GM03348 (cell line): ENCODE measurements around the gene MAP3K2.

Experiments
- DNase-seq: peaks from one replicate; pipeline ENCODE4 v3.0.0; 2012; ENCODE audit warnings: low spot score

Gene MAP3K2

DNA sequence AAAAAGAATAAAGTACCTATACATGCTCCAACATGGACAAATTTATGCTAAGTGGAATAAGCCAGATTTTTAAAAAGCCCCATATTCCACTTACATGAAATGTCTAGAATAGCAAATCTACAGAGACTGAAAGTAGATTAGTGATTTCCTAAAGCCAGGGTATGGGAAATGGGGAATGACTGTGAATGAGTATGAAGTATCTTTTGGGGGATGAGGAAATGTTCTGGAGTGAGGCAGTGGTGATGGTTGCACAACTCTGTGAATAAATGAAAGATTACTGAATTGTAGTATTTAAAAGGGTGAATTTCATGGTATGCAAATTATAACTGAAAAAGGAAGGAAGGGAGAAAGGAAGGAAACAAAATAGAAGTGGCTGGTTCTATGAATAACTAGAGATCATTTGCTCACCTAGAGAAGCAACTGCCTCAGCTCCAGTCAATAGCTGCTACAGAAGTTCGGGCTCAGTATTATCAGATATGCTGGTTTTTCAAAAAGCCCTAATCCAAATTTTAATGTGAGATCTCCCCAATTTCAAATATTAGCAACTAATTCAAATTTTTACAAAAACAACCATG lies 39.3 kb downstream of the MAP3K2 start:
- DNase-seq, result peak; percentile 36

DNA sequence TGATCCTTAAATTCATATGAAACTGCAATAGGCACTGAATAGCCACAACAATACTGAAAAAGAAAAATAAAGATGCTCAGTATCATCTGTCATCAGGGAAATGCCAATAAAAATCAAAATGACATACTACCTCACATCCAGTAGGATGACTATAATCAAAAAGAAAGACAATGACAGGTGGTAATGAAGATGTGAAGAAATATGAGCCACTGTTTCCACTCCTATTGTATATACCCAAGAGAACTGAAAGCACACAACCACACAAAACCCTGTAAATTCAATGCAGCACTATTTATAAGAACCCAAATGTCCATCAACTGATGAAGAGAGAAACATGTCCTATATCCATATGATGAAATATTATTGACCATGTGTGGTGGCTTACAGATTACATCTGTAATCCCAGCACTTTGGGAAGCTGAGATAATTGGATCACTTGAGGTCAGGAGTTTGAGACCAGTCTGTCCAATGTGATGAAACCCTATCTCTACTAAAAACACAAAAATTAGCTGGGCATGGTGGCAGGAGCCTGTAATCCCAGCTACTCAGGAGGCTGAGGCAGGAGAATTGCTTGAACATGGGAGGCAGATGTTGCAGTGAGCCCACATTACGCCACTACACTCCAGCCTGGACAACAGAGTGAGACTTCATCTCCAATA lies 39.9 kb downstream of the MAP3K2 start:
- no peak for DNase-seq

DNA sequence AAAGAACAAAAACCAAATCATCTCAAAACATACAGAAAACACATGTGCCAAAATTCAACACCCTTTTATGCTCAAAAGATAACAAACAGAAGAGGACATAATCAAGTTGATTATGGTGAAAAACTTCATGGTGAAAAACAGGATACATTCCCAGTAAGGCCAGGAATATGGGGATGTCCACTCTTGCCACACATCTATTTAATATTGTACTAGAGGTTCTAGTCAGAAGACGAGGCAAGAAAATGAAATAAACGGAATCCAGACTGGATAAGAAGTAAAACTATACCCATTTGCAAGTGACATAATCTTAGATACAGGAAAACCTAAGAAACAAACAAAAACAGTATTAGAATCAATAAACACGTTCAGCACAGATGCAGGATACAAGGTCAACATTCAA lies 40.8 kb downstream of the MAP3K2 start:
- DNase-seq, result no peak

DNA sequence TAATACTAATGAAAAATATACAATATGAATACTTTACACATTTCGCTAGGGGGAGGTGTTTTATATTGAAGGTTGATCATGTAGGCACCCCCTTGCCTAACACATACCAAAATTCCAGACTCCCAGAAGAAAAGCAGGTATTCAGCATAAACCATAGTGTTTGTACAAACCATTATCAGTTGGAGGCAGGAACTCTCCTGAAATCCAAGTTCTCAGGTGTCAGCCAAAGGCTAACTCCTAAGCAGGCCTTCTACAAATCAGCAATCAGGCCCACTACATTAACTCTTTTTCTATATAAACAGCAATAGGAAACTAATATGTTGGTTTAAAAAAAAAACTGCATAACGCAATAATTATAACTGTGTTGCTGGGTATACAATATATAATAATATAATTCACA lies 44.5 kb downstream of the MAP3K2 start:
- DNase-seq, result no peak

DNA sequence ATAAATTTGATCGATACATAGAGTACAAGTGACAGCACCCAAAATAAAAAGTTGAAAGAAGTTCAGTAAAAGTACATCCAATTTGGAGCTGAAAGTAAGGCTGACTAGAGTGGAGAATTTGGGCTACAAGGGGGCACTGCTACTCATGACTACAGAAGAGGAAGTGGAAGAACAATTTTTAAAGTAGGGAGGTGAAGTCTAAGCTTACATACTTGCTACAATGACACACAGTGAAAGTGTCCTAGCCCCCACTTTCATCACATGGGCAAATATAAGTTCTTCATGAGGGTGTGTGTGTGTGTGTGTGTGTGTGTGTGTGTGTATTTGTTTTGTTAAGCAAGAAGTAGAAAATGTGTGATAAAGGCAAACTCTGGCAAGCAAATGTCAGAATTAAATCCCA lies 45.7 kb downstream of the MAP3K2 start:
- no peak for DNase-seq

DNA sequence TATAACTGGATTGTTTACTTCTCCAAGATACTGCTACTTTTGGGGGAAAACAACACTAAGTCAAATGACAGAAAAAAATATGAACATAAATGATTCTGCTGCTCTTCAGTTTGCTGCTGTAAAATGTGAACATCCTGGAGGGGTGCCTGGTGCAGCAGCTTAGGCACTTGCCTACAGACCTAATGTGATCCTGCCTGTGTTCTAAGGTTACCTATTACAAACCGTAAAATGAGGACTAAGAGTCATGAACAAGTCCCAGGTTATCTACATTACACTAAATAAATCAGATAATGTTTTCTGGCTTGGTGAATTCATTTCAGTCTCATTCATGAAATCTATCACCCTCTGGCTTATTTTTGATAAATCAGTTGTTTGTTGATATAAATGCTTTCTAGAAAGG lies 55.4 kb downstream of the MAP3K2 start:
- DNase-seq, result no peak

DNA sequence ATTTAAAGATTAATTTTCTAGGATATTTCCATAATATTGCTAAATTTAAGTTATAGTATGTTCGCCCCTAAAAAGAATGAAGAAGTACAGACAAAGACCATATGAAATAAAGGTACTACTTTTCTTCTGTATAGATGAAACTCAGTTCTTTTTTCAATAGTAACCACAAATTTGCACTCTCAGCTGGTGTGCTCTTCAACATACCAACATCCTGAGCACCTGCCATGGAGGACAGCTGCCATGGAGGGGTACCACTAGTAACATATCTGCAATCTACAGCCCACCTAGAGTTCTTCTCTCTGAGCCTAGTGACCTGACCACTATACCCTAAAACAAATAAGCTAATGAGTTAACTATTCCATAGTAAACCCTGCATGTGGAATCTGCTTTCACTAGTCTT lies 57.0 kb downstream of the MAP3K2 start:
- no peak for DNase-seq

DNA sequence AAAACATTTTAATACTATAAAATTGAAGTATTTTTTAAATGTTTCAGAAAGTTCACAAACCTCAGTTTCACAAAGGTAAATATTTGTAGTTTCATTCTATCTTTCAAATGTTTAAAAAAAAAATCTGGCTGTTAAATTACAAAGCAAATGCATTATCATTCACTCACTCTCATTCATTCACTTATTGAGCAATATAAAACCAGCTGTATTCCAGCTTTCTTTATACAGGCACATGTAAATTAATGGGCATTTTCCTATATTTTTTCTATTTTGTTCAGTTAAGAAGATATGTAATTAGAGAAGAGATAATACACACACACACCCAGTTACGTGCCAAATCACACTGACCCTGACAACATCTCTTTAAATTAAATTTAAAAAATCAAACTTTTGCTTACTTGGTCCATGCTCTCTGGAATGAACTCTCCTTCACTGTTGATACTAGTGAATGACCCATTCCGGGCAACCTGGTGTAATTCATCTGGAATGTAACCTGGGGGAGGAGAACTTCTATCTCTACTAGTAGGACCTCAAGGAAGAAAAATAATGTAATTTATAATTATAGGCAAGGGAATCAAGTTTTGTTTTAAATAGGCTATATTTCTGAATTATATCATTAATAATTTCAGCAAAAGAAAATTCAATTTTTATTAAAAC lies 61.4 kb downstream of the MAP3K2 start:
- DNase-seq, result no peak

DNA sequence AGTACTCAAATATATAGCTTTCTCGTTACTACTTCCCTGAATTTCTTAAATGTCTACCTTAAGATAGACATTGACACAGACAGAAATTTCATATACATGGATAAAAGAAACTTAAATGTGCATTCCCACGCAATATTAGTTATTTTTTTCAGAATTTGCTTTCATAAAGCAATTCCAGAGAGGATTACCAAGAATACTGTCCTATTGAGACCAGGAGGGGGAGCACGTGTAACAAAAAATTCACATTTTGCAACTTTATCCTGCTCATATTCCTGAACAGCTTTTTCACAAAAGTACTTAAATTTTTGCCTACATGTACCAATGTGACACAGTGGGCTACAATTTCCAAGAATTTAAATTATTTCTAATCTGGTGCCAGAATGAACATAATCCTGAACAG lies 63.1 kb downstream of the MAP3K2 start:
- peak; percentile 68 for DNase-seq

DNA sequence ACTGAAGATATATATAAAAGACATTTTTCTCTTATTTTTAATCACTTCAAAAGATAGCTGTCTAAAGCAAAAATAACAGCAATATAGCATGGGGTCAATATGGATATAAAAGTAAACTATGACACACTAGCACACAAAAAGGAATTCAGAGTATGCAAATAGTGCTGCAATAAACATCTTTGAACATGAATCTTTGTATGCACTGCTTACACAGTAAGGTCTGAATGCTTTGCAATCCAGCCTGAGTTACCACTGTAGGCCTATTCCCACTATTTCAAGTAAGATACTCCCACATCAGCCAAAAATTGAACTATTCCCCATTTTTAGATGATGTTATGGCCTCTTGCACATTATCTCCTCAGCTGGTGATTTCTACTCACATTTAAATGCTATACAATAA lies 66.5 kb downstream of the MAP3K2 start:
- DNase-seq, result peak; percentile 13

DNA sequence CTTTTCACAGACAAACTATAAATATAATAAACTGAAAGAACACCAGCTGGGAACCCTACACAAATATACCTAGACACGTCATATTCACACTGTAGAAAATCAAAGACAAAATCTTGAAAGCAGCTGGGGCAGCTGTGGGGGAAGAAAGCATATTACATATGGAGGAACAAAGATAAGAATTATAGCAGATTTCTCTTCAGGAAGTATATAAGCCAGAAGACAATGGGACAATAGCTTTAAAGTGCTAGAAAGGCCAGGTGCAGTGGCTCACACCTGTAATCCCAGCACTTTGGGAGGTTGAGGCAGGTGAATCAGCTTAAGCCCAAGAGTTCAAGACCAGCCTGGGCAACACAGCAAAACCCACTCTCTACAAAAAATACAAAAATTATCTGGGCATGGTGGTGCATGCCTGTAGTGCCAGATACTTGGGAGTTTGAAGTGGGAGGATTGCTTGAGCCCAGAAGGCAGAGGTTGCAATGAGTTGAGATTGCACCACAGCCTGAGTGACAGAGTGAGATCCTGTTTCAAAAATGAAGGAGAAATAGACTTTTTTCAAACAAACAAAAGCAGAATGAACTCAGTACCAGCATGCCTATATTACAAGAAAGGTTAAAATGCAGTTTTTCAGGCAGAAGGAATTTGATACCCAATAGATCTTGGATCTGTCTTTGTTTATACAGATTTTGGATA lies 67.0 kb downstream of the MAP3K2 start:
- no peak for DNase-seq

DNA sequence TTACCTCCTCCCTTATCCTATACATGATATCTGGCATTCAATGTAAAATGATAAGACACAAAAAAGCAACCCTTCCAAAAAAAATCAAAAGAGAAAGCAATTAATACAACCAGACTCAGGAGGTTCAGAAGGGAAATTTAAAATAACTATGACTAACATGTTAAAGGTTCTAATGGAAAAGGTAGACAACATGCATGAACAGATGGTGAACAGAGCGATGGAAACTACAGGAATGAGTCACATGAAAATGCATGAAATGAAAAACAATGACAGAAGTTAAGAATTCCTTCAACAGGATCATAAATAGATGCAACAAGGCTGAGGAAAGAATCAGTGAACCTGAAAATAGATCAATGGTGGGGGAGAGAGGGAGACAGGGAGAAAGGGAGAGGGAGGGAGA lies 67.7 kb downstream of the MAP3K2 start:
- DNase-seq, result no peak

DNA sequence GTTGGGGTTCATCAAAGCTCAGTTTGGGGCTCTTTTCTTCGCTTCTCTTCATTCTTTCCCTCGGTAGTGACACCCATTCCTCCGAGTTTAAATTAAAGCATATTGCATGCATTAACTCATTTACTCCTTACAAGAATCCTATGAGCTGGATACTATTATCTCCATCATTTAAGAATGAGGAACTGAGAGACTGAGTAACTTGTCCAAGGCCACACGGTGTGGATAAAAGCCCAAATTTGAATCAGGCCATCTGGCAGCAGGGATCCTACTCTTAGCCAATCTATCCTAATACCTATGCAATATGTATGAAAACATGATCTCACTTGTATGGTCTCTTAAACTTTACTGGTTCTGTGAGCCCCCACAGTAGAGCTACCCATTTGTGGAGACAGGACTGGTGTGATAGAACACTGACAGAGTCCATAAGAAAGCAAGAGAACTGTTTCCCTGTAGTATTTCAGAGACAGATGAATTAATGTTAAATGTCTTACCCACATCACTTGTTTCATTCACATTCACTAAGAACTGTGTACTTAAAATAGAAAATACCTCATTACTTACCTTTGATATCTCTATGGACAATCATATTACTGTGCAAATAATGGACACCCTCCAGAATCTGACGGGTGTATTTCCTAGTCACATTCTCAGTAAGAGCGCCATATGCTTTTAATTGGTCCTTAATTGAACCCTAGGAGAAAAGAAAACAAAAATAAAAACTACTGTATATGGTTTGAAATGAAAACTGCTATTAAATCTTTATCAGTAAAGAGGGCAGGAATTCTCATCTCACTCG lies 73.4 kb downstream of the MAP3K2 start:
- no peak for DNase-seq

DNA sequence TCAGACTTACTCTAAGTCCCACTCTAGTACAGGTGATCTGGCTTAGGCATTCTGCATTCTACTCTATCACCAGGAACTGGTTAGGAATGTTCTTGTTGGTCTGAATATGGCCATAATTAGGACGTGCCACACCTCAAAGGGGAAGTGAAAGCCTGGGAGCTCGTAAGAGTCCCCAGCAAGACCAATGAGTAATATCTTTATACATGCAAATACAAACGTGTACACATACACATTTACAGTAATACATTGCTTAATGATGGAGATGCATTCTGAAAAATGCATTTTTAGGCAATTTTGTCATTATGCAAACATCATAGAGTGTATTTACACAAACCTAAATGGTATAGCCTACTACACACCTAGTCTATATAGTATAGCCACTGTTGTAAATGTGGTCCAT lies 74.4 kb downstream of the MAP3K2 start:
- no peak for DNase-seq

DNA sequence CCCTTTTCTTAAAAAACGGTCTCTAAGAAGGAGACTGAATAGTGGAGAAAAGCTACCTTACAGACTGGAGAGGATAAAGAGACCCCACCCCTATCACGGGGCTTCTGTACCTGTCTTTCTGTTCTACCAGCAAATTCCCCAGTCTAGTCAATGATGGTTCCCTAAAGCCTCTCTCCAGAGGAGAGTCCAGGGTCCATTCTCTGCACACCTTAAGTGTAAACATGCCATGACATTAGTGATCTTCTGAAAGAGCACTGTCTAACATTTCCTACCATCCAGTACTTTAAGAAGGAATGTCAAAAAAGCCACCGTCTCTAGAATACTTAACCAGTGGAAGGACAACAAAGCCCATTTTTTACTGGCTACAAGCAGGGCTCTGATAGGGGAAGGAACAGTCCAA lies 76.8 kb downstream of the MAP3K2 start:
- no peak for DNase-seq

DNA sequence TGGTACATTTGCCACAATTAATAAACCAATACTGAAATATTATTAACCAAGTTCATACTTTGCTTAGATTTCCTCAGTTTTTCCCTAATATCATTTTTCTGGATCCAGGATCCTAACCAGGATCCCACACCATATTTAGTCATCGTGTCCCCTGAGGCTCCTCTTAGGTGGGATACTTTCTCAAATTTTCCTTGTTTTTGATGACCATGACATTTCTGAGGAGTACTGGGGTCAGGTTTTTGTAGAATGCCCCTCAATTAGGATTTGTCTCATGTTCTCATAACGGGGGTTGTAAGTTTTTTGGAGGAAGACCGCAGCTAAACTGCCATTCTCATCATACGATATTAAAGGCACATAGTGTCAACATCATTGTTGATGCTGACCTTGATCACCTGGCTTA lies 78.3 kb downstream of the MAP3K2 start:
- DNase-seq, result no peak

DNA sequence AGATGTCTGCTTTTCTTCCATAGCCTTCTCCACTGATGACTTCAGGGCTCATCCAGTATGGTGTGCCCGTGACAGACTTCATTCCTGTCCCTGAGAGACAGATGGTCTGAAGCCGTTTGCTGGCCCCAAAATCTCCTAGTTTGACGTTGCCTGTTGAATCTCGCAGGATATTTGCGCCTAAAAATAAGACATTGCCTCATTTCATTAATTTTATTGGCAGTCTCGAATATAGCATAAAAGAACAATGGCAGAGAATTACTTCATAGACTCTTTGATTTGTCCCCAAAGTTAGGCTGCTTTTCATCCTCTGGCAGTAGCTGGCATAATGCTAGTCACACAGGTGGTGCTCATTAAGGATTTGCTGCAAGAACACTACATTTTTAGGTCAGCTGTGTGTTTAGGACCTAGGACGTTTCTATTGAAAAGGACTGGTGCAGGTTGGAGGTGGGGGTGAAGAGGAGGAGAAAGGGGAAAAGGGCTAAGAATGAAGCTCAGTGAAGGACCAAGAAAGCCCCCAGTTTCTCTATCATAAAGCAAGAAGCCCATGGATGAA lies 79.1 kb downstream of the MAP3K2 start:
- no peak for DNase-seq

DNA sequence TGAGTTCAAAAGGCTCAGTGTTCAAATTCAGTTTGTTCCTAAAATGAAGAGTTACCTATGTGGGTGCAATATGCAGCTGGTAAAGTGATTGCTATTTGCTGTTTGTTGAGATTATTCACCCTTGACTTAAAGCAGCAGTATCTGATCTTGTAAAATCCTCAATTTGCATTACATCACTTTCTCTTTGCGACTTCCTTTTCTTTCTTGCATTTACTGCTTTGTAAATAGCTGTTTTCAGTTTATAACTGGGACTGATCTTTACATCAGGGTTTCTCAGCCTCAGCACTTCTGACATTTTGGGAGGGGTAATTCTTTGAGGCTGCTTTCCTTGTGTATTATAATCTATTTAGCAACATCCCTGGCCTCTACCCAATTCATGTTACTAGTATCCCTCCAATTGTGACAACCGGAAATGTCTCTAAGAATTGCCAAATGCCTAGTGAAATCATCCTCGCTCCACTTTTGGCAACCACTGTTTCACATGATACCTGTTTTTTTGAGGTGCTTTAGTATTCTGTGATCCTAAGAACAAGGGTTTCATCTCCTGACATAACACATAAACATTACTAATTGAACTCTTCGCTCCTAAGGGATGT lies 81.7 kb downstream of the MAP3K2 start:
- no peak for DNase-seq

DNA sequence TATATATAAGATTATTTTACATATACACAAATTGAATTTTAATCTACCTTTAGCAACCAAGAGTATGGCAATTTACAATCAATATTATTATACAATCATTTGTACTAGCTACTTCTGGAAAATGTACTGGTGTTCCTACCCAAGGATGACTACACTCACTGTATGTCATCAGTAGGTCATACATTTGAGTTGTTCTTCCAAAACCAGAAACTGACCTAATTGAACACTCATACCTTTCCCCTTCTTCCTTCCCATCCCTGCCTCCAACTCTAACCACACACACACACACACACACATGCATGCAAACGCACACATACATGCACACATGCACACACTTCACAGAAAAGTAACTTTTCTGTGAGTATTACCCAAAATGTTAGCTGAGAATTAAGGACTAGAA lies 85.6 kb downstream of the MAP3K2 start:
- no peak for DNase-seq

DNA sequence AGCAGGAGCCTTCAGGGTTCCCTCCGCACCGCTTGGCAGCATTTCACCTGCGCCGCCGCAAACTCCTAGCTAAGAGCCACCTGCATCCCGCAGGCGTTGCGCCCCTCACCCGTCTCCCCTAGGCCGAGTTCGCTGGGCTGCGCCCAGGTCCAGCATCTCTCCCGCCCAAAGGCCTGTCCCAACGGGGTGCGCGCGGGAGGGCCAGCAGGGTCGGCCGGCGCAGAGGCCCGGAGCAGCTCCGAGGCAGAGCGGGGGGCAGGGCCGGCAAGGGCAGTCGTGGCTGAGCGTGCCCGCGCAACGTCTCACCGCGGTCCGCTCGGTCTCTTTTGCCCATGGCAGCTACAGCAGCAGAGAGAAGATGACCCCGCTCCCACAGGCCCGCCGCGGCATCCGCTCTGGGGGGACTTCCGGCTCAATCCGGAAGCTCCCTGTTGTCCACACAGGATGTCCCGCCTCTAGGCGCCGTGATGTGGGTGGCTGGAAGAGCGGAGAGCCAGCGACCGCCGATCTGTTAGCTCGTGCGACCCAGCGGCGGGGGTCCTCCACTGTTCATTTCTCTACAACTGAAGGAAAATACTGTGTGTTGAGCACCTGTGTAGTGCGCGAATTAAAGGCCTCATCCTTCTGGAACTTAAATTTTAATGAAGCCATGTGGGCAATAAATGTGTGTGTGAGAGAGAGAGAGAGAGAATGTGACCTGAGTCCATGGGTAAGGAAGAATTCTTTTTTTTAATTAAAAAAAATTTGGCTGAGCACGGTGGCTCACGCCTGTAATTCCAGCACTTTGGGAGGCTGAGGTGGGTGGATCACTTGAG lies 93.8 kb downstream of the MAP3K2 start, which contains the start of gene ERCC3:
TSS of gene ERCC3 (minus strand) at position 397 of the 815 bp plus-strand sequence. CDS start at position 334, 63 bp downstream.
- peak; percentile 95 for DNase-seq

DNA sequence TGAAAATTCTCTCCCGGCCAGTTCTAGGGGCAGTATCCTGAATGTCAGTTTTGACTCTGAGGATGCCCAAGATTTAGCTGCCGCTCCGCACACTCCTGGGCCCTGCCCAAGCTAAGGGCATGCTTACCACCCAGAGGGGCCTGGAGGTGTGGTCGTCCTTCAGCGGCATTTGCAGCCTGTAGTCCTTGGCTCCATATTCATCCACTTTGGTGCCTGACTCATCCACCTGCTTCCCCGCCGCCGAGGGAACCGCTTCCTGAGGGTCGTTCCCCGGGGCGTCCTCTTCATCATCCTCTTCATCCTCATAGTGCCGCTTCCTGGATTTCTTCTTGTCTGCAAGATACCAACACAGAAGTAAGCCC lies 94.4 kb downstream of the MAP3K2 start:
- peak; percentile 20 for DNase-seq
